Ureter (tissue), 1 donor: ENCODE measurements around the gene AMBRA1. TPM values are rescaled to one million over a fixed set of nuclear protein-coding genes. Genes with fewer than 3 reads are reported as not detected.

ENCODE experiments used
- DNase-seq: peaks from one replicate; pipeline ENCODE4 v3.0.0-alpha.2; 2020; ENCODE audit warnings: low spot score
- total RNA-seq: library from RNA; stranded (reverse); gene quantifications from one replicate; pipeline ENCODE4 v1.2.4, GENCODE V29; 2023
- donor health status: DM: yes; HTN: yes; CAD: no.

AMBRA1 gene
- total RNA-seq, 1 donor from 2014 or later, result 56.0 TPM

- no peak for DNase-seq
Observed at GRCh38 chr11:46402957-46403902, 190.6 kb downstream of the AMBRA1 start.

- no peak for DNase-seq
Observed at GRCh38 chr11:46397526-46397925, 196.3 kb downstream of the AMBRA1 start.

GRCh38 chr11:46393759-46394158 is 200.1 kb downstream of the AMBRA1 start:
- DNase-seq, result no peak

GRCh38 chr11:46393231-46393616 is 200.6 kb downstream of the AMBRA1 start:
- no peak for DNase-seq

- DNase-seq, result peak; percentile 85
Observed at GRCh38 chr11:46392421-46393230, 201.2 kb downstream of the AMBRA1 start.

- DNase-seq, result no peak
Observed at GRCh38 chr11:46391578-46392420, 202.0 kb downstream of the AMBRA1 start, which contains the start of gene CHRM4. Gene CHRM4, minus strand, starts transcription at chr11:46391776. Its CDS starts 5,219 bp downstream, at chr11:46386557.

- no peak for DNase-seq
Observed at GRCh38 chr11:46391186-46391577, 202.6 kb downstream of the AMBRA1 start.

GRCh38 chr11:46390331-46391171 is 203.3 kb downstream of the AMBRA1 start:
- no peak for DNase-seq

GRCh38 chr11:46389450-46390330 is 204.1 kb downstream of the AMBRA1 start:
- DNase-seq, result peak; percentile 71

- DNase-seq, result no peak
Observed at GRCh38 chr11:46388619-46389449, 205.0 kb downstream of the AMBRA1 start.

GRCh38 chr11:46387919-46388618 is 205.8 kb downstream of the AMBRA1 start:
- no peak for DNase-seq

- no peak for DNase-seq
Observed at GRCh38 chr11:46387456-46387855, 206.4 kb downstream of the AMBRA1 start.

- DNase-seq, result no peak
Observed at GRCh38 chr11:46386674-46387073, 207.1 kb downstream of the AMBRA1 start.

- DNase-seq, result no peak
Observed at GRCh38 chr11:46386005-46386578, 207.7 kb downstream of the AMBRA1 start.

- no peak for DNase-seq
Observed at GRCh38 chr11:46385169-46386004, 208.4 kb downstream of the AMBRA1 start.

- no peak for DNase-seq
Observed at GRCh38 chr11:46383974-46384701, 209.7 kb downstream of the AMBRA1 start.
